GM12891 (cell line): ENCODE data around the gene SPATA45.
"Not testable (repeated sequence)": the region's sequence is repeated elsewhere in the genome, so short reads cannot be mapped to it uniquely, and the experiment has no call there.

ENCODE experiments used
- DNase-seq: peaks from one replicate; pipeline ENCODE4 v3.0.0; 2011; ENCODE audit warnings: low spot score; ENCODE audit not compliant: insufficient read length
- FAIRE-seq: peaks from 2 replicates; lab custom pipeline; 2011; peaks lifted over from hg19 to GRCh38; lab: Jason Lieb, UNC
- PAX5 ChIP-seq: IDR thresholded peaks from 2 replicates; pipeline ENCODE4 v1.6.1; 2011; ENCODE audit warnings: low read length, moderate library complexity, mild to moderate bottlenecking; ENCODE audit not compliant: insufficient read depth, severe bottlenecking
- POLR2A ChIP-seq: IDR thresholded peaks from 2 replicates; pipeline ENCODE4 v1.6.1; 2011; ENCODE audit warnings: low read depth, low read length, control low read depth
- POLR2AphosphoS5 ChIP-seq: IDR thresholded peaks from 2 replicates; pipeline ENCODE4 v1.6.1; 2011; ENCODE audit warnings: low read depth, low read length, control low read depth
- POU2F2 ChIP-seq: IDR thresholded peaks from 2 replicates; pipeline ENCODE4 v1.6.1; 2011; ENCODE audit warnings: low read depth, mild to moderate bottlenecking, control low read depth, low read length, moderate library complexity
- SPI1 ChIP-seq: IDR thresholded peaks from 2 replicates; pipeline ENCODE4 v1.6.1; 2011; ENCODE audit warnings: low read depth, low read length, control low read depth
- TAF1 ChIP-seq: IDR thresholded peaks from 2 replicates; pipeline ENCODE4 v1.6.1; 2011; ENCODE audit warnings: low read depth, low read length, control low read depth

SPATA45 gene

GRCh38 chr1:212862111-212862690 is 14.8 kb upstream of the SPATA45 start:
- TF ChIP-seq POLR2A (no peak), PAX5 (no peak), POLR2AphosphoS5 (no peak), SPI1 (no peak), POU2F2 (no peak)
- no peak for DNase-seq
- FAIRE-seq, result no peak

GRCh38 chr1:212860713-212861581 is 13.5 kb upstream of the SPATA45 start:
- FAIRE-seq (no peak), DNase-seq (no peak)

GRCh38 chr1:212858461-212859265 is 11.2 kb upstream of the SPATA45 start:
- TF ChIP-seq PAX5, result no peak
- TF ChIP-seq SPI1, result no peak
- no peak for TF ChIP-seq POLR2AphosphoS5
- no peak for TF ChIP-seq POU2F2
- no peak; the same call in 1 of the 2 replicates for TF ChIP-seq POLR2A
- FAIRE-seq (peak; percentile 74), DNase-seq (peak; percentile 19)

More at GRCh38 chr1:212860713-212861581, 13.5 kb upstream of the SPATA45 start:
- no peak for TF ChIP-seq POU2F2
- no peak for TF ChIP-seq TAF1
- no peak for TF ChIP-seq SPI1
- TF ChIP-seq POLR2AphosphoS5, result no peak
- no peak for TF ChIP-seq POLR2A
- no peak for TF ChIP-seq PAX5

GRCh38 chr1:212857992-212858460 is 10.6 kb upstream of the SPATA45 start, which contains the start of gene FLVCR1:
TSS of gene FLVCR1 (plus strand) at chr1:212858275. CDS start at chr1:212858453, 178 bp downstream.
- DNase-seq (peak; percentile 94), FAIRE-seq (peak; percentile 99)
- peak; percentile 65; the same call in 1 of the 2 replicates for TF ChIP-seq TAF1
- TF ChIP-seq PAX5, result no peak
- peak; percentile 75 for TF ChIP-seq POLR2A
- TF ChIP-seq POU2F2, result peak; percentile 61; the same call in 1 of the 2 replicates
- 0 out of 2 replicates have a peak, but pooled peaks have one; percentile 71 for TF ChIP-seq POLR2AphosphoS5

GRCh38 chr1:212856755-212857154 is 9.3 kb upstream of the SPATA45 start:
- TF ChIP-seq PAX5 (no peak), POU2F2 (no peak), POLR2AphosphoS5 (no peak), POLR2A (no peak), SPI1 (no peak), TAF1 (no peak)
- FAIRE-seq, result no peak
- no peak for DNase-seq

- FAIRE-seq (no peak), DNase-seq (no peak)
- TF ChIP-seq POU2F2 (no peak), POLR2AphosphoS5 (no peak), POLR2A (no peak), TAF1 (no peak), SPI1 (no peak), PAX5 (no peak)
Observed at GRCh38 chr1:212853658-212854057, 6.2 kb upstream of the SPATA45 start.

GRCh38 chr1:212852105-212852688 is 4.7 kb upstream of the SPATA45 start:
- TF ChIP-seq PAX5 (no peak), POLR2A (no peak), POLR2AphosphoS5 (no peak), TAF1 (no peak), POU2F2 (no peak), SPI1 (no peak)
- no peak for FAIRE-seq
- DNase-seq, result no peak

GRCh38 chr1:212844521-212844920 is 2.9 kb downstream of the SPATA45 start:
- not testable (repeated sequence) for FAIRE-seq, DNase-seq

- TF ChIP-seq PAX5 (no peak), POLR2A (no peak), TAF1 (no peak), POLR2AphosphoS5 (no peak), SPI1 (no peak), POU2F2 (no peak)
- no peak for FAIRE-seq
Observed at GRCh38 chr1:212838145-212838544, 9.3 kb downstream of the SPATA45 start.

More at GRCh38 chr1:212838145-212838544, 9.3 kb downstream of the SPATA45 start:
- DNase-seq, result no peak
